Measurements from ENCODE around the gene CECR2. TPM values are rescaled to one million over a fixed set of nuclear protein-coding genes. Genes with fewer than 3 reads are reported as not detected.

Gene CECR2
- total and polyA plus RNA-seq, 8 donors = 0.89 to 4.4 (median 2.7) TPM

DNA sequence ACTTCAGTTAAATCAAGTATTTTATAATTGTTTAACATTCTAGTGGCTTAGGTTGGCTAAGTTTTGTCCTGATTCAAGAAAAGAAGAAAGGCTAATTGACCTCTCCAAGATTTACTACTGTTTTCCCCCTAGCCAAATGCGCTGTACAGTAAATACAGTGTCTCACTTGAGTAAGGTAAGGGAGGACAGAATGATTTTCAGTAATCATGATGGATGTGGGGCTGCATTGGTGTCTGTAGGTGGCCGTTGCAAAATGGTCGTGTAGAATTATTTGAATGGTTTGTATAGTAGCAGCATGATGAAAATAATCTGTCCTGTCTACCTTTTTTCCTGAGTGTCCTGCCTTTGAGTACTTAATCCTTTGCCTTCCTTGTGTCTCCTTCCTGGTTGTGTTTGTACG is 4.6 kb downstream of the CECR2 start:
- 83 to 89% methylated on average over 4 of the region's 4 CpGs for WGBS, 2 donors
- no peaks in the 10 kb centered on the region for H3K9me3 ChIP-seq
- no peak overlapping the region for H3K27ac ChIP-seq
- no peak for FAIRE-seq
- H3K4me3 ChIP-seq = no peak overlapping the region
- peaks cover 0 to 7% (median 0%) of the 10 kb centered on the region in 3 donors for H3K4me1 ChIP-seq
- intact Hi-C loops (cut with DNase I) = no loop called here
- TF ChIP-seq, protein P1, sequence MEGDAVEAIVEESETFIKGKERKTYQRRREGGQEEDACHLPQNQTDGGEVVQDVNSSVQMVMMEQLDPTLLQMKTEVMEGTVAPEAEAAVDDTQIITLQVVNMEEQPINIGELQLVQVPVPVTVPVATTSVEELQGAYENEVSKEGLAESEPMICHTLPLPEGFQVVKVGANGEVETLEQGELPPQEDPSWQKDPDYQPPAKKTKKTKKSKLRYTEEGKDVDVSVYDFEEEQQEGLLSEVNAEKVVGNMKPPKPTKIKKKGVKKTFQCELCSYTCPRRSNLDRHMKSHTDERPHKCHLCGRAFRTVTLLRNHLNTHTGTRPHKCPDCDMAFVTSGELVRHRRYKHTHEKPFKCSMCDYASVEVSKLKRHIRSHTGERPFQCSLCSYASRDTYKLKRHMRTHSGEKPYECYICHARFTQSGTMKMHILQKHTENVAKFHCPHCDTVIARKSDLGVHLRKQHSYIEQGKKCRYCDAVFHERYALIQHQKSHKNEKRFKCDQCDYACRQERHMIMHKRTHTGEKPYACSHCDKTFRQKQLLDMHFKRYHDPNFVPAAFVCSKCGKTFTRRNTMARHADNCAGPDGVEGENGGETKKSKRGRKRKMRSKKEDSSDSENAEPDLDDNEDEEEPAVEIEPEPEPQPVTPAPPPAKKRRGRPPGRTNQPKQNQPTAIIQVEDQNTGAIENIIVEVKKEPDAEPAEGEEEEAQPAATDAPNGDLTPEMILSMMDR (IDR thresholded peaks at IDR 0.05) = no peak
- H3K27me3 ChIP-seq = peaks cover 0 to 6% (median 0%) of the 10 kb centered on the region in 4 donors
- H3K36me3 ChIP-seq = no peaks in the 10 kb centered on the region
- DNase-seq = no peak
- no peak for ATAC-seq

DNA sequence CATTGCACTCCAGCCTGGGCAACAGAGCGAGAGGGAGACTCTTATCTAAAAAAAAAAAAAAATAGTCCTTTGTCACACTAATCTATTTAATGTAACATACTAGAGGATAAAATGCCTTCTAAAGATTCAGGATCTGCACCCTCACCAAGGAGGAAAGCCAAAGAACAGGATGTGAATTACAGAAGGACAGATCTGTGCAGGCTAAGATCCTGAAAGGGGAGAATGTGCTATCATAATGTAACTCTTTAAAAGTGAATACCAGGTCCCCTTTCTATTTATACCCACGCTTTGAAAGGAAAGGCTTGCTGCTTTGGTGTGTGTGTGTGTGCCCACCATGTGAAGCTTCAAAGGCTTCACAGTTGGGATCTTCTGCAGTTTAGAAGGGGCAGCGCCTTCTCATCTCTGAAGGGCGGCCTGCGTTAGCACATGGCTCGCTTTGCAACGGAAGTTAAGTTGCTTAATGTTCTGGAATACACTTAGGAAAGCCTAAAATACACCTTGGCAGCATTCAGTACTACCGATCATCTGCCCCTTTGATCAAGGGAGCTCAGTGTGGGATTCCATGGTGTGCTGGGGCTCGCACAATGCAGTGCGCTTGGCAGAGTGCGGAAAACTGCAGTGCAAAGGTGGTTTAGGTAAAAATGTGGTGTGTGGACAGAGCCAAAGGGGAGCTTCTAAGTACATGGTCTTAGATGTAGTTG is 6.8 kb downstream of the CECR2 start:
- TF ChIP-seq, protein P1 (IDR thresholded peaks at IDR 0.05) = no peak
- ATAC-seq (no peak), FAIRE-seq (no peak), DNase-seq (no peak)
- Histone ChIP-seq H3K27me3 (peaks cover 0 to 6% (median 0%) of the 10 kb centered on the region in 4 donors), H3K27ac (no peak overlapping the region), H3K36me3 (no peaks in the 10 kb centered on the region), H3K9me3 (no peaks in the 10 kb centered on the region), H3K4me1 (peaks cover 0 to 7% (median 0%) of the 10 kb centered on the region in 3 donors), H3K4me3 (no peak overlapping the region)
- 93 to 94% methylated on average over 11 of the region's 11 CpGs for WGBS, 2 donors
- intact Hi-C loops (cut with DNase I) = no loop called here

DNA sequence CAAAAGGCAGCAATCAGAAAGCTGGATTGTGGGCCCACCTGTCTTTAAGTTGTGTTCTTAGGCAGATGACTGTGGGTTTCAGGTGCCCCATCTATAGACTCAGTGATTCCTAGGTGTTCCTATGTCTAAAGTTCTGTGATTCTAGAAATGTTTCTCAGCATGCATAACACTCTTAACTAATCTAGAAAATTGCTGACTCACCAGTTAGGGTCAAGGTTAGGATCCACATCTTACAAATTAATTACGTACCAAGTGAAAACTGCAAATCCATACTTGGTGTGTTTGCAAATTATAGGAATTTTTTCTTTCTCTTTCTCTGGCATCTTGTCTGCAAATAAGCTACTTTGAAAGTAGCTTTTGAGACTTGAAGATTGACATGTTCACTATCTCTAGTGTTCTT is 7.7 kb downstream of the CECR2 start:
- no peak for DNase-seq
- WGBS, 2 donors = 54 to 64% methylated on average over 1 of the region's 1 CpG
- TF ChIP-seq, protein P1 (IDR thresholded peaks at IDR 0.05) = no peak

DNA sequence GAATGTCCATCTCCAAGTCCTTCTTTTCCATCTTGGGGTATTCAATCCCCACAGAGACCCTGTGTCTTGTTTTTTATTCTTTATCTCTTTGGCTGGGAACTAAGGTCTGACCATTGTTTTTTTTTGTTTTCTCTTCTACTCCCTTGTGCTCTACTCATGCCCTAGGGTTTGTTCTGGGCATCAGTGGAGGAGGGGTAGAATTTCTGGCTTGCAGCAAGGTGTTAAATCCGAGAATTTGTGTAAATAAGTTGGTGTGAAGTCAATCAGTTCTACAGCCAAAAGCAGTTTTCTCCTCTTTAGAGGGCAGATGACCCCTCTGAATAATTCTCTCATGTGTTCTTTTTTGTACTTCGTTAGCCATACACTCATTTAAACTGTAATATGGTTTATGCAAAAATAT is 10.7 kb downstream of the CECR2 start:
- Histone ChIP-seq H3K36me3 (no peaks in the 10 kb centered on the region), H3K27ac (no peak overlapping the region), H3K4me1 (no peaks in the 10 kb centered on the region), H3K9me3 (no peaks in the 10 kb centered on the region), H3K27me3 (no peaks in the 10 kb centered on the region), H3K4me3 (no peak overlapping the region)
- FAIRE-seq (no peak), ATAC-seq (no peak), DNase-seq (no peak)
- 52% methylated on average over 2 of the region's 2 CpGs for whole genome bisulfite sequencing, 2 donors
- TF ChIP-seq, protein P1 (IDR thresholded peaks at IDR 0.05) = no peak
- intact Hi-C loops (cut with DNase I) = no loop called here

More for the DNA sequence above, 7.7 kb downstream of the CECR2 start:
- H3K9me3 ChIP-seq = no peaks in the 10 kb centered on the region
- FAIRE-seq (no peak), ATAC-seq (no peak)
- no peak overlapping the region for H3K27ac ChIP-seq
- H3K4me3 ChIP-seq = no peak overlapping the region
- peaks cover 0 to 6% (median 0%) of the 10 kb centered on the region in 4 donors for H3K27me3 ChIP-seq
- intact Hi-C loops (cut with DNase I) = no loop called here
- no peaks in the 10 kb centered on the region for H3K4me1 ChIP-seq
- no peaks in the 10 kb centered on the region for H3K36me3 ChIP-seq

DNA sequence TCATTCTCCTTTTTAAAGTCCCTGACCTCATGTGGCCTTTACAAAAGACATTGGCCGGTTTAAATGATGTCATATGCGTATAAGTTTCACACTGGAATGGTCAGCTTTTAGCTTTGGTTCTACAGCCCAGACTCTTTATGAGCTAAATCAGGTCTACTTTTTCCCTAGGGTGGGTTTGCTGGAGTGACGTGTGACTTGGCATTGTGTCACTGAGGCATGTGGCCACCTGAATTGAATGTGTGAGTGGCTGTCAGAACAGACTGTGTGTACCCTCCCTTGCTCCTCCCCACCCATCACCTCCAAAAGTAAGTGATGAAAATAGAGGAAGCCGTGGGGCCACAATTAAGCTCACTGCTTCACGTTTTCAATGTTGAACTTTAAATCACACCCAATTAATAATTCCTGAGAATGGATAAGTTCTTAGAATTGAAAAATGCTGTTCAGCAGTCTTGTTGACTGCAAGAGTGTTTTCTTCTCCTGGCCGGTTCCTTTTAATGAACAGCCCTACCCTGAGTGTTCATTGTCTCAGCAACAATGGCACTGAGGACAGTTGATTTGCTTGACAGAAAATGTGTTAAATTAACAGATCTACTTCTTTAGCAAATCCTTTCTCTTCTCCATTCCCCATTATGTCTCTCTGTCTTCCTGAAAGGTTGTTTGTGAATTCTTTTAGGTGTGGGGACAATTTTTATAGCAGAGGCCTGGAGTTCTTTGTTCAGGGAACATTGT is 11.3 kb downstream of the CECR2 start:
- 60 to 81% methylated on average over 6 of the region's 6 CpGs for WGBS, 2 donors
- FAIRE-seq (no peak), ATAC-seq (no peak), DNase-seq (no peak)
- Histone ChIP-seq H3K4me3 (no peak overlapping the region), H3K27me3 (no peaks in the 10 kb centered on the region), H3K27ac (no peak overlapping the region), H3K36me3 (no peaks in the 10 kb centered on the region), H3K4me1 (no peaks in the 10 kb centered on the region), H3K9me3 (no peaks in the 10 kb centered on the region)
- intact Hi-C loops (cut with DNase I) = no loop called here
- TF ChIP-seq, protein P1 (IDR thresholded peaks at IDR 0.05) = no peak

Data from pancreas (tissue), 10 donors.